HCT116 (cell line): Measurements from ENCODE around the gene USO1.
"Not testable (repeated sequence)": the region's sequence is repeated elsewhere in the genome, so short reads cannot be mapped to it uniquely, and the experiment has no call there.

Experiments
- CEBPB ChIP-seq: IDR thresholded peaks from 2 replicates; pipeline ENCODE4 v1.6.1; 2012; ENCODE audit warnings: low read depth
- CTCF ChIP-seq, 3 experiments: fragments of 200-600 bp in 1 of 3; sonication (generic) in 1 of 3; IDR thresholded peaks in 2 of 3; conservative IDR thresholded peaks in 1 of 3; 2 replicates each; pipeline ENCODE4 v1.5.1; 2012 to 2017; ENCODE audit warnings: low read depth in 2 of 3, low read length in 2 of 3, antibody characterized with exemption in 1 of 3, borderline replicate concordance in 1 of 3, control low read depth in 1 of 3, mild to moderate bottlenecking in 1 of 3, mixed read lengths in 1 of 3, mixed run types in 1 of 3, moderate library complexity in 1 of 3; ENCODE audit not compliant: insufficient read depth in 1 of 3
- EZH2 ChIP-seq: fragments of 200-600 bp; sonication (generic); IDR thresholded peaks from 2 replicates; pipeline ENCODE4 v1.6.1; 2017; ENCODE audit warnings: antibody characterized with exemption, mixed run types
- JUND ChIP-seq: IDR thresholded peaks from 2 replicates; pipeline ENCODE4 v1.6.1; 2012
- MAX ChIP-seq: IDR thresholded peaks from 2 replicates; pipeline ENCODE4 v1.6.1; 2012
- POLR2A ChIP-seq: IDR thresholded peaks from 2 replicates; pipeline ENCODE4 v1.7.0; 2011; ENCODE audit warnings: borderline replicate concordance; ENCODE audit not compliant: insufficient read depth, insufficient read length; ENCODE audit errors: extremely low read depth
- POLR2AphosphoS5 ChIP-seq: IDR thresholded peaks from 2 replicates; pipeline ENCODE4 v1.6.1; 2011; ENCODE audit warnings: mild to moderate bottlenecking, low read depth, low read length, moderate library complexity
- SIN3A ChIP-seq: IDR thresholded peaks from 2 replicates; pipeline ENCODE4 v1.6.1; 2012; ENCODE audit warnings: low read depth
- ZFX ChIP-seq: fragments of 450-650 bp; IDR thresholded peaks from 2 replicates; pipeline ENCODE4 v1.6.1; 2017

- not testable (repeated sequence) for TF ChIP-seq CTCF (IDR thresholded peaks at IDR 0.05 in 2 of 3, conservative IDR thresholded peaks at IDR 0.05 in 1 of 3; ENCODE audit: borderline replicate concordance in 1 of 3, insufficient read depth in 1 of 3, low read depth in 2 of 3, low read length in 2 of 3); CEBPB; POLR2A; SIN3A; EZH2; POLR2AphosphoS5; ZFX; MAX; JUND
Measured at GRCh38 chr4:75716054-75716453, 8.3 kb upstream of the USO1 start.
